GM19452 (cell line): ENCODE measurements around the gene CLEC6A.
A peak's percentile ranks its signal among the peaks of the same experiment; 100 is the strongest.
"Not testable (repeated sequence)": the region's sequence is repeated elsewhere in the genome, so short reads cannot be mapped to it uniquely, and the experiment has no call there.

Experiments
- ATAC-seq: cut with Tn5 transposase; IDR thresholded peaks from one replicate; pipeline ENCODE4 v1.9.1; 2021; ENCODE audit not compliant: unreplicated experiment

CLEC6A gene

DNA sequence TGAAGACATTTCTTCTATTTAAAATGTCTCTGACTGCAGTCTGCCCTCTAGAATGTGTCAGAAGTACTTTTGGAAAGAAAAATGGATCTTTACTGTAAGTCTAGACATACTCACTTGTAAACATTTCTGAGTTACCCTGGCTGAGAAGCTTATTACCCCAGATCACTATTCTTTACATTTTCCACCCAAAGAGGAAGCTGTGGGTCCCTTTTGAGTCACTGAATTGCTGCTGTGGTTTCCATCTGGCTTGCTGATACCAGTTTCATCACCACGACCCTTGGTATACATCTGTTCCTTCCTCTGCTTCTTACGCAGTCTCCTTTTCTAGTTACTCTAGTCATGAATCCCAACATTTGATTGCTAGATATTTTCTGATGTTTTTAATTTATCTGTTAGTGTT lies 37.3 kb downstream of the CLEC6A start:
- ATAC-seq: peak; percentile 97

DNA sequence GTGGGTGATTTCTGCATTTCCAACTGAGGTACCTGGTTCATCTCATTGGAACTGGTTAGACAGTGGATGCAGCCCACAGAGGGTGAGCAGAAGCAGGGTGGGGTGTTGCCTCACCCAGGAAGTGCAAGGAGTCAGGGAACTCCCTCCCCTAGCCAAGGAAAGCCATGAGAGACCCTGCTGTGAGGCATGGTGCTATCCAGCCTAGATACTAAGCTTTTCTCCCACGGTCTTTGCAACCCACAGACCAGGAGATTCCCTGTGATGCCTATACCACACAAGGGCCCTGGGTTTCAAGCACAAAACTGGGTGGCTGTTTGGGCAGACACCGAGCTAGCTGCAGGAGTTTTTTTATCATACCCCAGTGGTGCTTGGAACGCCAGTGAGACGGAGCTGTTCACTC lies 39.9 kb downstream of the CLEC6A start:
- ATAC-seq: not testable (repeated sequence)

DNA sequence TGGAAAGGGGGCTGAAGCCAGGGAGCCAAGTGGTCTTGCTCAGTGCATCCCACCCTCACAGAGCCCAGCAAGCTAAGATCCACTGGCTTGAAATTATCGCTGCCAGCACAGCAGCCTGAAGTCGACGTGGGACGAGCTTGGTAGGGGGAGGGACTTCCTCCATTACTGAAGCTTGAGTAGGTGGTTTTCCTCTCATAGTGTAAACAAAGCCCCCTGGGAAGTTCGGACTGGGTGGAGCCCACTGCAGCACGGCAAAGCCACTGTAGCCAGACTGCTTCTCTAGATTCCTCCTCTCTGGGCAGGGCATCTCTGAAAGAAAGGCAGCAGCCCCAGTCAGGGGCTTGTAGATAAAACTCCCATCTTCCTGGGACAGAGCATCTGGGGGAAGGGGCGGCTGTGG lies 40.3 kb downstream of the CLEC6A start:
- not testable (repeated sequence) for ATAC-seq

DNA sequence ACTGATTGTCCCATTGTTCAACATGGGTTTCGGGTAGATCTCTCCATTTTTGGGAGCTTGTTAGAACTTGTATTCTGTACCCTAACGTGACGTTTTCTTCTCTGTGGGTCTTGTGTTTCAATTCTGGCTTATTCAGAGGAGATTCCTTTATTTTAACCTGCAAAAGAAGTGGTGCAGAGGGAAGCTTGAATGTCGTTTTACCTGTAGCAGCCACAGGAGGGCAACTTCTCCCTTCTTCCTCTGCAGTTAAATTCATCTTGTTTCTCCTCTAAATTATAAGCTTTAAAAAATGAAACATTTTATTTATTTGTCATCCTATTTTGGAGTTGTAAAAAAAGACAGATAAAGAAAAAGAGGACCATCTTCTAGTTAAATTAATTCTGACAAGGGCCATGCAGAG lies 43.9 kb downstream of the CLEC6A start:
- ATAC-seq: no peak

DNA sequence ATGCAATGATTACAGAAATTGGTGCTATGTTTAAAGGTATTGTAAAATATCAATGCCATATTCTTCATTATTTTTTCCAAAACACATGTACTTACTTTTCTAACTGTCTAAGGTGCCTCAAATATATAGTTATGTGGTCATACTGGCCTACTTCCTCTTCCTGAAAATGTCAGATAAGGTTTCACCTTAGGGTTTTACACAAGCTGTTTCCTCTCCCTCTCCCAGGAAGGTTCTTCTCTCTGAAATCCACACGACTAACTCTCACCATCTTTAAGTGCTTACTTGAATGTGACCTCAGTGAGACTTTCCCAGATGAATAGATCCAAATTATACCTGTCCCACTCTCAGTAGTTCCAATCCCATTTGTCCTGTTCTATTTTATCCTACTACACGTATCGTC lies 46.0 kb downstream of the CLEC6A start:
- no peak for ATAC-seq

DNA sequence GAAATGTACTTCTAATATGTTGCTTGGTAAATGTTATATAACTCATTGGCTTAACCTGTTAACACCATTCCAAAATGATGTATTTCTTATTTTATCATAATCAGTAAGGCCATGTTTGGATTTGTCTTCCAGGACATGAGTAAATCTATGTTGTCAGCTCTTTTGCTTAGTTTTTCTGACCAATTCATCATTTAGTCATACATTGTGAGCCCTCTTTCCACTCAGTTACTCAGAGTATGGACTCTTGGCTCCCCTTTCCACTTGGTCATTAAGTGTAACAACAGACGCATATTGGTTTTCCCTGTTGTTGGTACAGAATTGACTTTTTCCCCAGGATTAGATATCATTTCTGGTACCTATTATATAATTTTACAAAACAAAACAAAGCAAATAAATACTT lies 48.6 kb downstream of the CLEC6A start:
- ATAC-seq: no peak

DNA sequence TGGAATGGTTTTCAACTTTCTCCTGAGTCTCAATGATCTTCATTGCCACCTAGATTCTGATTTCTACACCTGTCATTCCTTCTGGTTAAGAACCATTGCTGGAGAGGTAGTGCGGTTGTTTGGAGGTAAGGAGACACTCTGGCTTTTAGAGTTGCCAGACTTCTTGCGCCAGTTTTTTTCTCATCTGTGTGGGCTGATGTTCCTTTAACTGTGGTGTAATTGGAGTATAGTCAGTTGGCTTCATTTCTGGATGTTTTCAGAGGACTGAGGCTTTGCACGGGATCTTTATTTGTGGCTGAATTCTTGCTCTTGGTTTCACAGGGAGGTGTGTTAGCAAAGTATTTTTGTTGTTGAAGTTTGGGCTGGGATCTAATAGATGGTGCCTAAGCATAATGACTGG lies 51.8 kb downstream of the CLEC6A start:
- no peak for ATAC-seq

DNA sequence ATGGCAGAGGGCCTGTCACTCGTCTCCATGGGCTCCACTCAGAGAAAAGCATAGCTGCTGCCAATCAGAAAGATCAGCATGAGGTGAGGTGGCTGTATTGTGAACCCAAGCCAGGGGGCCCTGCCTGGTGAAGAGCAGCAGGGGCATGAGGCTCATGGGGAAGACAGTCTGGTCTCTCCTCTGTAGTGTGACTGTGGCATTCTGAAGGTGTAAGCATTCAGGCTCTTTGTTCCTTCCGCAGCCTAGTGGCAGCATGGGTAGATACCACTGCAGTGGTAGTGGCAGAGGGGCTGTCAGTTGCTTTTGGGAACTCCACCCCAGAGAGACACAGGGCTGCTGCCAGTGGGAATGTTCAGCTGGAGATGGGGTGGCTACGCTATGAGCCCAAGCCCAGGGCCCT lies 52.5 kb downstream of the CLEC6A start:
- no peak for ATAC-seq

DNA sequence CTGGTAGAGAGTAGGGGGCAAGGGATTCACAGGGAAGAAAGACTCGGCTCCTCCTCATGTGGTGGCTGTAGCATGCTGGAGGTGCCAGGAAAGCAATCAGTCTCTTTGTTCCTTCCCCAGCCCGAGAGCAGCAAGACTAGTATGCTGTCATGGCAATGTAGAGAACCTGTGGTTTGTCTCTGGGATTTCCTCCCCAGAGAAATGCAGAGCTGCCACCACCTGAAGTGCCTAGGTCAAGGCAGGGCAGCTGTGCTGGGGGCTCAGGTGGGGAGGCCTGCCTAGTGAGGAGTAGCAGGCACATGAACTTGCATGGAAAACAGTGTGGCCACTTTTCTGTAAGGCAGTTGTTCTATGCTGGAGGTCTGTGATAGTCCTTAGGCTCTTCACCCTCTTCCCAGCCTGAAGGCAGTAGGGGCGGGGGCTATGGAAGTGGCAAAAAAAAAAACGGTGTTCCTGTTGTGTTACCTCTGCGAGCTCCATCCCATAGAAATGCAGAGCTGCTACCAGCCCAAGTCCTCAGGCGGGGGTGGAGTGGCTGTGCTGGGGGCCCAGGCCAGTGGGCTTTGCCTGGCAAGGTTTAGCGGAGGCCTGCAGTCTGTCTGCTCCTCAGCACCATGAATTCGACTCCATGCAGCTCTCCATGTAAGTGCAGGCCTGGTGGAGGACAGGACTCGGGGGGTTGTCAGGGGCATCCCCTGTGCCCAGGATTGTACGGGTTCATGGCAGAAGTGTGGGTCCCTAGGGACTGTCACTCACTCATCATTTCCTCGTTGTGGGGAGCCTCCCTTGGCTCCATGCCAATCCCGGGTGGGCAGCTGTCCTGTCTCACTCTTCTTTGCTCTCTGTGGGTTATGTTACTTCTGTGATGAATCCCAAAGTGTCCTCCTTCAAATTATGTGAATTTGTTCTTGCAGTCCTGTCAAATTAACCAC lies 53.4 kb downstream of the CLEC6A start:
- ATAC-seq: no peak

DNA sequence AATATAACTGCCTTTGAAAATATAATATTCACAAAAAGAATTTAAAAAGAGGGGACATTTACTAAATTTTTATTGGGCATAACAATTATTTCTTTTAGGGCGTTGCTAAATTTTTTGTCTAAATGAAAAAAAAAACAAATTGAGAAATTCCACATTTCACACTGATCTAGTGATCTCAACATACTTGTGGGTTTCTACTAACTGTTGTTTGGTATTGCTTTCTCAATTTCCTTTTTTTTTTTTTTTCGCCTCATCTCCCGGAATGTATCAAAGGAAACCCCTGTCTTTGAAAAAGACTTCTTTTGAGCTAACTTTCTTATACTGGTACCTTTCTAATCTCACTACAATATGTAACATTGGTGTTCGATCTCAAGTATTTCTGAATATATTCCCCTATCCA lies 57.5 kb downstream of the CLEC6A start, which contains the start of gene CLEC4D:
Gene CLEC4D (plus strand): TSS at position 248 of the 400 bp plus-strand sequence. CDS start 230 bp downstream, outside the sequence.
- no peak for ATAC-seq

DNA sequence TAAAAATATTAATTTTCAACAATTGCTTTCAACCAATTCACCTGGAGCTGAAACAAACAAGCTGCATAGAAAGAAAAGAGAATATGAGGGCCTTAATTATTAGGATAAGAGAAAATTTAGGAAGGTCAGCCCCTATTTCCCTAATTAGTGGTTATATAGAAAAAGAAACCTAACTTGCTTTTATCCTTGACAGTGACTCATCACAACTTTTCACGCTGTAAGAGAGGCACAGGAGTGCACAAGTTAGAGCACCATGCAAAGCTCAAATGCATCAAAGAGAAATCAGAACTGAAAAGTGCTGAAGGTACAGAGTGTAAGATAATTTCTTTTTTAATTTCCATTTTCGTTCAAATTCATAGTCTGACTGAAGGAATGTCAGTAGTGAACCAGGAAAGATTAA lies 62.2 kb downstream of the CLEC6A start:
- ATAC-seq: no peak

DNA sequence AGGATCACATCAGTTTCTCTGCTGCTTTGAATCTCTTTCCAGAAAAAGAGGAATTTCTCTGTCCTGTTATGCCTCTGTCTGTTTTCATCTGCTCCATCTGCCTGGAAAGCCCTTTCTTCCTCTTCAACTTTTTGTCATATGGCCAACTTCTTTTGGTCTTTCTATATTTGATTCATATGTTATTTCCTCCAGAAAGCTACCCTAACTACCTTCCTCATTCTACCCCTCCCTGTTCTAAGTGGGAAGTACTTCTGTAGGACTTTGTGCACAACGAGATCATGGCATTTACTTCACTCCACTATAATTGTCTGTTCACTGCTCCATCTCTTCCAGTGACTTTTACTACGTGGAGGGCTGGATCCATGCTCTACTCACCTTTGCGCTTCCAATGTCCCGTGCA lies 63.4 kb downstream of the CLEC6A start:
- ATAC-seq: no peak

DNA sequence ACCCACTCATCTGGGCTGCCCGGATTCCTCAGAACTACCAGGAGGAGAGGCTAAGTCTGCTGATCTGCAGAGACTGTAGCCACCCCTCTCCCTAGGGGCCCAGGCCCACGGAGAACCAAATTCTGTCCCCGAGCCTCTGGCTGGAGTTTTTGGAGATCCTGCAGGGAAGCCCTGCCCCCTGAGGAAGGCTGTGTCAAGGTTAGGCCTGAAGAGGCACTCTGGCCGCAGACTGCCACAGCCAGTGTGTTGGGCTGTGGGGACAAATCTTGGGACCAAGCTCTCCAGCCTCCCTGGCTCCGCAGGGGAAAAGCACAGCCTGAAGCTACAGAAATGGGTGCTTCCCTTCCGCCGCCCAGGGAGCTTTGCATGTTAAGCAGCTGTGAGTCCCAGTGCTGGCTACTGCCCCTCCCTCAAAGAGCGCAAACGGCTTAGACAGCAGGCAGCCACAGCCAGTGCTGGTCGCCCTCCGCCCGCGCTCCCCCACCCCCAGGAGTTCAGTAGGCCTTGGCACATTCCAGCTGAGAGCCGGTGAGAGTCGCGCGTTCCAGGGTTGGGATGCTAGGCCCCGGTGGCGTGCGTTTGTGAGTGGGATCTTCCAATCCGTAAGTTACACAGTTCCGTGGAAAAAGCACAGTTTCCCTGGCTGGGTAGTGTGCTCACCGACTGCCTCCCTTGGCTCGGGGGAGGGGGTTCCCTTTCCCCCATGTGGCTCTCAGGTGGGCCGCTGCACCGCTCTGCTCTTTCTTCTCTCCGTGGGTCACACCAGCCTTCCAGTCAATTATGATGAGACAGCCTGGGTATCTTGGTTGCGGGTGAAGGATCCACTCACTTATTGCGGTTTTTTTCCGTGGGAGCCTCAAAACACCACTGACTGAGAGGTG lies 71.7 kb downstream of the CLEC6A start:
- ATAC-seq: no peak
